ENCODE results near the gene RFC5. TPM values are rescaled to one million over a fixed set of nuclear protein-coding genes. Genes with fewer than 3 reads are reported as not detected.

The RFC5 gene
- total and polyA plus RNA-seq, 9 donors, result 13.0 to 20.9 (median 15.9) TPM

GRCh38 chr12:118036672-118037411, 20.3 kb downstream of the RFC5 start:
- Histone ChIP-seq H3K4me3 (no peak overlapping the region), H3K27ac (no peak overlapping the region), H3K9me3 (no peaks in the 10 kb centered on the region), H3K36me3 (no peaks in the 10 kb centered on the region), H3K27me3 (no peaks in the 10 kb centered on the region), H3K4me1 (ENCODE audit: insufficient read depth) (no peaks in the 10 kb centered on the region)
- TF ChIP-seq, protein P1, sequence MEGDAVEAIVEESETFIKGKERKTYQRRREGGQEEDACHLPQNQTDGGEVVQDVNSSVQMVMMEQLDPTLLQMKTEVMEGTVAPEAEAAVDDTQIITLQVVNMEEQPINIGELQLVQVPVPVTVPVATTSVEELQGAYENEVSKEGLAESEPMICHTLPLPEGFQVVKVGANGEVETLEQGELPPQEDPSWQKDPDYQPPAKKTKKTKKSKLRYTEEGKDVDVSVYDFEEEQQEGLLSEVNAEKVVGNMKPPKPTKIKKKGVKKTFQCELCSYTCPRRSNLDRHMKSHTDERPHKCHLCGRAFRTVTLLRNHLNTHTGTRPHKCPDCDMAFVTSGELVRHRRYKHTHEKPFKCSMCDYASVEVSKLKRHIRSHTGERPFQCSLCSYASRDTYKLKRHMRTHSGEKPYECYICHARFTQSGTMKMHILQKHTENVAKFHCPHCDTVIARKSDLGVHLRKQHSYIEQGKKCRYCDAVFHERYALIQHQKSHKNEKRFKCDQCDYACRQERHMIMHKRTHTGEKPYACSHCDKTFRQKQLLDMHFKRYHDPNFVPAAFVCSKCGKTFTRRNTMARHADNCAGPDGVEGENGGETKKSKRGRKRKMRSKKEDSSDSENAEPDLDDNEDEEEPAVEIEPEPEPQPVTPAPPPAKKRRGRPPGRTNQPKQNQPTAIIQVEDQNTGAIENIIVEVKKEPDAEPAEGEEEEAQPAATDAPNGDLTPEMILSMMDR (IDR thresholded peaks at IDR 0.05), result no peak
- TF ChIP-seq POLR2A (IDR thresholded peaks at IDR 0.05), result no peak
- WGBS, 3 donors, result 80 to 84% (median 83%) methylated on average over 11 of the region's 11 CpGs
- no peak for DNase-seq
- intact Hi-C loops (cut with DNase I), result no loop called here

DNA sequence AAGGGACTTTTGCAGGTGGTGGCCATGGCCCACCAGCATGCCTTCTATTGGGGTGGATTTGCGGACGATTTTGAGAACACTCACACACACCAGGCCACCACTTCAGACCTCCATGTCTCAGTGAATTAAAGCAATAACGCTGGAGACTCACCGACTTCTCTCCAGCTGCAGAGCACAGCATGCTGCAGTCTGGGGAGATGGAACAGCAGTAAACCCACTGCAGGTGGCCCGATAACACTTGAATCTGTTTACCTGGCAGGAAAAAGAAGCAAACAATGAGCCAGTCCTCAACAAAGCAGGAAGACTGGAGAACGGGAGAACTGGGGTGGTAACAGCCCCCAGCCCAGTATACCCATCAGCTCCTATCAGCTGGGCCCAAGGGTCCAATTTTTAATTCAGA, 21.6 kb downstream of the RFC5 start:
- intact Hi-C loops (cut with DNase I), result no loop called here

DNA sequence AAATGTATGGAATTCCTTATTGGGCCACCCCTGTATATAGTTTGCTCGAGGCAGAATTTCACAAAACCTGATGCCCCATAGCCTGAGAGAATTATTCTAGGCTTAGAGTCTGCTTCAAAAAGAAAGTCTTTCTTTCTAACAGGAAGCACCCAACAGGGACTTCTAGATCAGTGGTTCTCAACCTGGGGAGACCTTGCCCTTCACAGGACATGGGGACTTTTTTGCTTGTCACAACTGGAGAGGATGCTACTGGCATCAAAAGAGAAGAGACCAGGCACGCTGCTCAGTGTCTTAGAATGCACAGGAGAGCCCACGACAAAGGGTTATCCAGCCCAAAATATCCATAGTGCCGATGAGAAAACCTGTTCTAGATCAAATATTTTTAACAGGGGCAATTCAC, 25.6 kb downstream of the RFC5 start:
- intact Hi-C loops (cut with DNase I), result no loop called here
- H3K27me3 ChIP-seq, result no peaks in the 10 kb centered on the region
- no peaks in the 10 kb centered on the region for H3K9me3 ChIP-seq
- H3K27ac ChIP-seq, result no peak overlapping the region
- 93 to 98% (median 97%) methylated on average over 4 of the region's 4 CpGs for WGBS, 3 donors
- DNase-seq, result no peak
- H3K4me3 ChIP-seq, result no peak overlapping the region
- no peak for TF ChIP-seq EP300 (IDR thresholded peaks at IDR 0.05)
- TF ChIP-seq, protein P1 (IDR thresholded peaks at IDR 0.05), result no peak
- no peak for TF ChIP-seq POLR2A (IDR thresholded peaks at IDR 0.05)
- H3K4me1 ChIP-seq (ENCODE audit: insufficient read depth), result no peaks in the 10 kb centered on the region
- no peaks in the 10 kb centered on the region for H3K36me3 ChIP-seq

More for the DNA sequence above, 21.6 kb downstream of the RFC5 start:
- 69 to 80% (median 78%) methylated on average over 6 of the region's 6 CpGs for WGBS, 3 donors
- no peak for DNase-seq
- H3K9me3 ChIP-seq, result no peaks in the 10 kb centered on the region
- no peak overlapping the region for H3K27ac ChIP-seq
- no peaks in the 10 kb centered on the region for H3K36me3 ChIP-seq
- H3K4me1 ChIP-seq (ENCODE audit: insufficient read depth), result no peaks in the 10 kb centered on the region
- TF ChIP-seq POLR2A (IDR thresholded peaks at IDR 0.05) (no peak), EP300 (IDR thresholded peaks at IDR 0.05) (no peak)
- TF ChIP-seq, protein P1 (IDR thresholded peaks at IDR 0.05), result no peak
- H3K27me3 ChIP-seq, result no peaks in the 10 kb centered on the region
- no peak overlapping the region for H3K4me3 ChIP-seq

- DNase-seq, result no peak
- Histone ChIP-seq H3K4me1 (ENCODE audit: insufficient read depth) (no peaks in the 10 kb centered on the region), H3K27me3 (no peaks in the 10 kb centered on the region), H3K36me3 (no peaks in the 10 kb centered on the region), H3K27ac (no peak overlapping the region), H3K9me3 (no peaks in the 10 kb centered on the region), H3K4me3 (no peak overlapping the region)
- intact Hi-C loops (cut with DNase I), result no loop called here
- WGBS, 3 donors, result 71 to 83% (median 72%) methylated on average over 2 of the region's 2 CpGs
- TF ChIP-seq, protein P1 (IDR thresholded peaks at IDR 0.05), result no peak
- TF ChIP-seq POLR2A (IDR thresholded peaks at IDR 0.05) (no peak), EP300 (IDR thresholded peaks at IDR 0.05) (no peak)
These were observed 27.6 kb downstream of the RFC5 start for GRCh38 chr12:118044075-118044474.
